Suppressor macrophage treated with lipopolysaccharide for 1 hour (primary cell): ENCODE data around the gene GRIA1.
"Not testable (repeated sequence)": the region's sequence is repeated elsewhere in the genome, so short reads cannot be mapped to it uniquely, and the experiment has no call there.

Source experiments
- DNase-seq, 3 donors: peaks; one replicate each; pipeline ENCODE4 v3.0.0-alpha.2; 2020 to 2022

The GRIA1 gene

DNA sequence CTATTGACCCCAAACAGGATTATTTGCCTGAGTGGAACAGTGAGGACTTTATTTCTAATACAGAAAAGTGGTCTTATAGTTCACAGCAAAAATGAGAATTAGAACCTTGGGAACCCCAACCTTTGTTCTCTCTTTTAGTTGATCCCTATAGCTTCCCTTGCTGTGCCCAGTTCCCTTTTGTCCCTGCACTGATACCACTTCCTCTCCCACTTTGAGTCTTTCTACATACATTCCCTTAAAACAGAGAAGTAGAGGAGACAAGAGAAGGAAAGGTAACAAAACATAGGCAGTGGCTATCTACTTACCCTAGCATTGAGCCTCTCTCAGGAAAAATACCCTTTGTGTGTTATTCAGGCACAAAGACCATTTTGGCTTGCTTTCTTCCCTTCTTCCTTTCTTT lies 301.8 kb downstream of the GRIA1 start:
- peak in 1 of 3 donors; percentile 2 for DNase-seq

DNA sequence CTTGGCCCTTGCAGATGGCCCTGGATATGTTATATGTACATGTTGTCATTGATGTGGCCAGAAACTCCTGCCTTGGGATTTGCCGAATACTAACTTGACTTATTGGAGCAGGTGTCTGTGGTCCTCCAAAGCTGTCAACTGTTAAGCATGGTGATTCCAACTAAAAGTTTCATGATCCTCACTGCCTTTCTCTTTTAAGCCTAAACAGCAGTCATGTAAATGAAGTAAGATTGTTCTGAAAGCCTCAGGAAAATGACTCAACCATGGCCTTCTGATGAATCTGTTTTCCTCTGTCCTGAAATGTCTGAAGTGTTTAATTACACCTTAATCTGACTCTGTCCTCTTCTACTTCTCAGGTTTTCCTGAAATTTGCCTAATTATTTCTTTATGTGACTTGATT lies 303.2 kb downstream of the GRIA1 start:
- DNase-seq: no peak

DNA sequence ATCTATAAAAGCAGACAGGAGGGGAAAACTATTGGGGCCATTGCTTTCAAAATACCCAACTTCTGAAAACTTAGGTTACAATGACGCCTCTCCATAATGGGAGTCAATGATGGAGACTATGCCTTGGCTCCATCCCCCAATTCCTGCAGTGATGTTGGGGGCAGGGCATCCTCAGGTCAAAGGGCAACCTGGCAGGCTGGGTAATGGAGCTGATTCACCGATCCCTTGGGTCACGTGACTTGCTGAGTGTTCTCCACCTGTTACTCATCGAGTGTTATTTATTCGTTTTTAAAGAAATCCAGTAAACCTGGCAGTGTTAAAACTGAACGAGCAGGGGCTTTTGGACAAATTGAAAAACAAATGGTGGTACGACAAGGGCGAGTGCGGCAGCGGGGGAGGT lies 303.9 kb downstream of the GRIA1 start:
- no peak for DNase-seq

DNA sequence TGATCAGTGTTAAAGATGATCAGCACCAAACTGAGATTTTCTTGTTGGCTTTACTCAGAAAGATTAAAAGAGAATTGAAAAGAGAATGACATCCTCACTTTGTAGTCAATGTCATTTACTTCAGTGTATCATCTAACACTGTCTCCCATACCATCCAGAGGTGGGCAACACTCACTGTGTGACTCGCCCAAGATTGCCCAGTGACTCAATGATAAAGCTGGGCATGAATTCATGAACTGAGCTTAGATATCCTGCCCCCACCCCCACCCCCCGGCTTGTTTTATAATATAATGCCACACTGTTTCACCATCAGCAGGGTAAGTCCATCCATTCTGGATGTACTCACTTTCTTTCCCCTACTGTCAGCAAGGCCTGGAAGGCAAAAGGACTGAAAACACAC lies 306.1 kb downstream of the GRIA1 start:
- no peak for DNase-seq

GRCh38 chr5:153797484-153797883 lies 307.0 kb downstream of the GRIA1 start:
- no peak for DNase-seq

GRCh38 chr5:153798830-153799229 lies 308.4 kb downstream of the GRIA1 start:
- no peak for DNase-seq

- no peak for DNase-seq
Observed at GRCh38 chr5:153799466-153799865, 309.0 kb downstream of the GRIA1 start.

- DNase-seq: no peak
Observed at GRCh38 chr5:153802050-153802821, 311.8 kb downstream of the GRIA1 start.

- no peak for DNase-seq
Observed at GRCh38 chr5:153807801-153808200, 317.3 kb downstream of the GRIA1 start.

DNA sequence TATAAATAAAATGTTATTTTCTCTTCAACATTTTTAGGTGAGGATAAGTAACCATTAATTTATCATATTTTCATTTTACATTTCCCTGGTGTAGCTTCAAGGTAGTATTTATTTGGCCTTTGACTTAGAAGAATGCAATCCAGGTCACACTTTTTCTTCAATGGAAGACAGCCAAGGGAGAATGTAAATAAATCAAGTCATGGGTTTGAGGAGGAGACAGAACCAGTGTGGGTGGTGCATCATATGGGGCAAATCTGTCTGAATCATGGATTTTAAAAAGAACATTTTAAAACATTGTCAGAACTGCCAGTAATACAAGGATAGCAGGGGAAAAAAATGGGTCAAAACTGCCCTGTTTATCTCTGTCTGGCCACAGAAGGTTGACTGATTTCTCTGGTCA lies 318.7 kb downstream of the GRIA1 start:
- no peak for DNase-seq

- no peak for DNase-seq
Observed at GRCh38 chr5:153813901-153814300, 323.4 kb downstream of the GRIA1 start.

DNA sequence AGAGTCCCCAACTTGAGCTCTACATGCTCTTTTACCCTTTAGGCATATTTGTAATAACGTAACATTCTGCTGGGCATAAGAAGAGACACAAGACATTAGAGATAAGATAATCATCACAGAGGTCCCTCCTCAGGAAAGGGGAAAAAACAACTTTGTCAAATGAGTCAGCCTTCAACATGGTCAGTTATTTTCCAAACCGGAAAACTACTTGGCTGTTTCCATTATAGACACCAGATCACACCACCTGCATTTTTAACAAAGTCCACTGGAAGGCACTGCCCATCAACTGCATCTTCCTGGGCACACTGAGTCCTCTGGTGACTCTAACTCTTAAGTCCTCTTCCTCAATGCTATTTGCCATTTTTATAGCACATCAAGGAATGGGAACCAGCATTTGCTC lies 326.4 kb downstream of the GRIA1 start:
- DNase-seq: no peak

DNA sequence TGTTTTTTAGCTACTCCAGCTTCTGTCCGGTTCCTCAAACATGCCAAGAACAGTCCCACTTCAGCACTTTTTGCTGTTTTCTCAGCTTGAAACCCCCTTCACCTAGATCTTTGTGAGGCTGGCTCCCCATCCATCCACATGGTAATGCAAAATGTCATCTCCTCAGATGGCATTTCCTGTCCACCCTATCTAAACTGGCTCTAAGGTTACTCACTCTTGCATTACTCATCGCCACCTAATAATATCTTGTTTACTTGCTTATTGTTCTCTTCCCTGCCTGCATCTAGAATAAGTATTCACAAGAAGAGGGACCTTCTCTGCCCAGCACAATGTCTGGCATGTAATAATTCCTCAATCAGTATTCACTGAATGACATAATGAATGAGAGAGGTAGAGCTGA lies 328.2 kb downstream of the GRIA1 start:
- DNase-seq: no peak

- DNase-seq: no peak
Observed at GRCh38 chr5:153823036-153823435, 332.6 kb downstream of the GRIA1 start.

DNA sequence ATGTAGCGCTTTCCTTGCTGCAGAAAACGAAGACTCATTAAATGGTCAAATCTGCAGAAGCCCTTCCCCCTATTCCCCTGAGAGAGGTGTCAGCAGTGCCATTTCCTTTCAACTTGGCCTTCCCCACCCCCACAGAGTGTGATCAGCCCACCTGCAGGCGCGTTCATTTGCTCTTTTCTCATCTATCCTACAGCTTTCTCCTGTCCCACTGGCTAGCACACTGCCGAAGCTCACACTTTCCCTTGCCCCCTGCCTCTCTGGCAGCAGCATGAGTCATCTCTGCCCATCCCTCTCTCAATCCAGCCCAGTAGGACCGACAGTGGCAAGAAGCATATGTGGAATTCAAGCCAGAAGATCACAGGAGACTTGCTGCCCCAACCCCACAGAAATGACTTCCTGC lies 334.4 kb downstream of the GRIA1 start:
- DNase-seq: no peak

GRCh38 chr5:153827397-153827796 lies 336.9 kb downstream of the GRIA1 start:
- DNase-seq: no peak

GRCh38 chr5:153829510-153830065 lies 339.1 kb downstream of the GRIA1 start:
- DNase-seq: no peak

DNA sequence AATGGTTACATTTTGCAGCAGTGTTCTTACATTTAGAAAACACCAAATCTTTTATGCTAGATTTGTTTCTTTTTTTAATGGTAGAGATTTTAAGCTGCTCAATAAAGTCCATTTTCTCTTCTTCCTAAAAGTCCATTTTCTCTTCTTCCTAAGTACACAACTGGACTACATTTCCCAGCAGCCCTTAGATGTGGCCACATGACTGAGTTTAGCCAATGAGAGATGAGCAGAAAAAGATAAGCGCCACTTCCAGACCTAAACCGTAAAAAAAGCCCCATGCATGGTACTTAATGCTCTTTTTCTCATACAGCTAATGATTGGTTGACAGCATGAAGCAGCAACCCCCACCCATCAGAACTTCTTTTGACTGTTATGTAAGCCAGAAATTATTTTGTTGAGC lies 341.5 kb downstream of the GRIA1 start:
- DNase-seq: peak in 1 of 3 donors; percentile 4

DNA sequence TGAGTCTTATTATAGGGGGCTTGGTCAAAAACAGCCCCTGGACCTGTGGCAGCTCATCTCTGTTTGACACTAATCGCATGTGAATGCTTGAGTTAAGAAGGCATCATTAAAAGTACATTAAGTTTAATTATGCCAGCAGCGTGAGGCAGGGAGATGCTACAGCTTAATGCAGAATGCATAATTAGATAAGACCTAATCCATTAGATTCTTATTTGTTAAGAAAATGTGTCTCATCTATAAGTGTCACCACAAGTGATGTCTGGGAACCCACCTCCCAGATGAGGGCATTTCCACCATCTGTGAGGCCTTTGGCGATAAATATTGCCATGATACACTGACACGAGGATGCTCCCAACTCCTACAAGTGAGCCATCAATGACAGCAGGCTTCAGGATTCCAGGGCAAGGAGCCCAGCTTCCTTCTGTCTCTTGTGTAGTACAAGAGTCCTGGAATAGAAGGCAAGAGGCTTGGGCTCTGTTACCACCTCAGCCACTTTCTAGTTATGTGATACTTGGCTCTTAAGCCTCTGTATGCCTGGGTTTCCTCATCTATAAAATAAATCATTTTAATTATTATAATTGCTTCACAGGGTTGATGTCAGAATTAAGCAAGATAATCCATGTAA lies 345.5 kb downstream of the GRIA1 start:
- DNase-seq: no peak

DNA sequence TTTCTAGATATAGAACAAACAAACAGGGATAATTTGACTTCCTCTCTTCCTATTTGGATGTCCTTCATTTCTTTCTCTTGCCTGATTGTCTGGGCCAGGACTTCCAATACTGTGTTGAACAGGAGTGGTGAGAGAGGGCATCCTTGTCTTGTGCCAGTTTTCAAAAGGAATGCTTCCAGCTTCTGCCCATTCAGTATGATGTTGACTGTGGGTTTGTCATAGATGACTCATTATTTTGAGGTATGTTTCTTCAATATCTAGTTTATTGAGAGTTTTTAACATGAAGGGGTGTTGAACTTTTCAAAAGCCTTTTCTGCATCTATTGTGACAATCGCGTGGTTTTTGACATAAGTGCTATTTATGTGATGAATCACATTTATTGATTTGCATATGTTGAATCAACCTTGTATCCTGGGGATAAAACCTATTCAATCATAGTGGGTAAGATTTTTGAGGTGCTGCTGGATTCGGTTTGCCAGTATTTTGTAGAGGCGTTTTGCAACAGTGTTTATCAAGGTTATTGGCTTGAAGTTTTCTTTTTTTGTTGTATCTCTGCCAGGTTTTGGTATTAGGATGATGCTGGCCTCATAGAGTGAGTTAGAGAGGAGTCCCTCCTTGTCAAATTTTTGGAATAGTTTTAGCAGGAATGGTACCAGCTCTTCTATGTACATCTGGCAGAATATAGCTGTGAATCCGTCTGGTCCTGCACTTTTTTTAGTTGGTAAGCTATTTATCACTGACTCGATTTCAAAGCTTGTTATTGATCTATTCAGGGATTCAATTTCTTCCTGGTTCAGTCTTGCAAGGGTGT lies 359.0 kb downstream of the GRIA1 start:
- DNase-seq: not testable (repeated sequence)

DNA sequence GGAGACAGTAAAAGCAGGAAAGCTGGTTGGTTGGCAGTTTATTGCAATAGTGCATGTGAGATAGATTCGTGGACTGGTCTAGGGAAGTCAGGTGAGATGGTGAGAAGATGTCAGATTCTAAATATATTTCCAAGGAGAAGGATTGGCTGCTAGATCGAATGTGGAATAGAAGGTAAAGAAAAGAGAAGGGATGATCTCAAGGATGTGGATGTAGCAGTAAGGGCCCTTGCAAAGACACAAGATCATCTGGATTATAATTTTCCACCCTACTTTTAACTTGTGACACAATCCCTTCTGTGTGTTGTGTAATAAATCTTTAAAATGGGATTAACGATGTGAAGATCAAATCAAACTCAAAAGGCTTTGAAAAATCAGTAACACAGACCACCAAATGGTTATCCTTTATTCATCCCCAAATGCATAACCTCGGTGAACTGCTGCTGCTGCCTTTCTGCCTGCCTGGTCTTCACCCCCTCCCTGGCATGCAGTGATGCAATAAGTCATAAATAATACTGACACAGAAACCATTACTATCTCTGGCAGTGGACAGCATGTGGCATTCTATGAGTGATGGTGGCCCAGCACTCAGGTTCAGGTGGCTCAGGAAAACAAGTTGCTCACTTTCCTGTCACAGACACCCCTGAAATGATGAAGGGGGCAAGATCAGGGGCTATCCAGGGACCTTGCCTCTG lies 369.9 kb downstream of the GRIA1 start:
- no peak for DNase-seq

GRCh38 chr5:153862906-153863305 lies 372.4 kb downstream of the GRIA1 start:
- not testable (repeated sequence) for DNase-seq
